SIG-M5 (cell line): ENCODE results near the gene EME2.
"Not testable (repeated sequence)": the region's sequence is repeated elsewhere in the genome, so short reads cannot be mapped to it uniquely, and the experiment has no call there.

ENCODE experiments used
- DNase-seq: peaks from one replicate; lab custom pipeline; 2025; lab: John Stamatoyannopoulos, UW

EME2 gene, protein sequence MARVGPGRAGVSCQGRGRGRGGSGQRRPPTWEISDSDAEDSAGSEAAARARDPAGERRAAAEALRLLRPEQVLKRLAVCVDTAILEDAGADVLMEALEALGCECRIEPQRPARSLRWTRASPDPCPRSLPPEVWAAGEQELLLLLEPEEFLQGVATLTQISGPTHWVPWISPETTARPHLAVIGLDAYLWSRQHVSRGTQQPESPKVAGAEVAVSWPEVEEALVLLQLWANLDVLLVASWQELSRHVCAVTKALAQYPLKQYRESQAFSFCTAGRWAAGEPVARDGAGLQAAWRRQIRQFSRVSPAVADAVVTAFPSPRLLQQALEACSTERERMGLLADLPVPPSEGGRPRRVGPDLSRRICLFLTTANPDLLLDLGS

DNA sequence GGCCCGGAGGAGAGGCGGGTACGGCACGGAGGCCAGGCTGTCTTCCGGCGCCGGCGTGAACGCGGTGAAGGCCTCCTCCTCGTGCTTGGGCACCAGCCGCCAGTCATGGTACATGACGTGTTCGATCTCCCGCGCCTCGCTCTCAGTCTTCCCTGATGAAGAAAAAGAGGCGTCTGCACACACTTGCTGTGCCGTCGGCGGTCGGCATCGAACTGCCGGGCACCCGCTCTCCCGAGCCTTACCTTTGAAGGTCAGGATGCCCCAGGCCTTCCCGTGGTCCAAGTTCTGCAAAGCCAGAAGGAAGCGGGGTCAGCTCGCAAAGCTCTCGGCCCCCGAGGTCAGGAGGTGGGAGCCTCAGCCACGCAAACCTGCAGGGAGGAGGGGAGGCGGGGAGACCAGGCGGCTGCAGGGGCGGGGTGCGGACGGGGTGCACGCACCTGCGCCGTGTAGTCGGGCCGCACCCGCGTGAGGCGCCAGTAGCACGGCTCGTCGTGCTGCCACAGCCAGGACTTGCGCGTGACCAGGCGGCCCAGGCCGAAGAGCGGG is at the start of gene EME2:
Gene EME2, plus strand, starts transcription at position 449 of the 546 bp plus-strand sequence. CDS start 418 bp downstream, outside the sequence.
- no peak for DNase-seq

DNA sequence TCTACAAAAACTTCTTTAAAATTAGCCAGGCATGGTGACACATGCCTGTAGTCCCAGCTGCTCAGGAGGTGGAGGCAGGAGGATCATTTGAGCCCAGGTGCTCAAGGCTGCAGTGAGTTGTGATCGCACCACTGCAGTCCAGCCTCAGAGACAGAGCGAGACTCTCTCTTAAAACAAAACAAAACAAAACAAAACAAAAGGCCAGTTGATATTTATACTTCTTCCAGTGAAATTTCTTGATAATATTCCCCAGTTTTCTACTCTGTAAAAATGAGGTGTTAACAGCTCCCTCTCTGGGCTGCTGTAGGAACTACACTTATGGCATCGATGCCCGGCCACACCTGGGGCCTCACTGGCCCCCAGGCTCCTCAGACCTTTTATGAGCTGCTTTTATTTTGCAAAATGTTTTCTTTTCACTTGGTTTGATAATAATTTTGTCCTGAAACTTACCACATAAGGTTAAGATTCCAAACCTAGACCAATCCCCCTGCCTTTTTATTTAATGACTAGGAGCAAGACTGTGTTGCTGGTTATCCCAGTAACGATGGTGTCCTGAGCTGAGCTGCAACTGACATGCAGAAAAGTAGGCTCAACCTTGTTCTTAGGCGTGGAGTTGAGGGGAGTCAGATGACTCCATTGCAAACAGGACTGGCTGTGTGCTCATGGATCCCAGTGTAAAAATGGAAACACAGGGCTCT is 49.0 kb upstream of the EME2 start:
- no peak for DNase-seq

DNA sequence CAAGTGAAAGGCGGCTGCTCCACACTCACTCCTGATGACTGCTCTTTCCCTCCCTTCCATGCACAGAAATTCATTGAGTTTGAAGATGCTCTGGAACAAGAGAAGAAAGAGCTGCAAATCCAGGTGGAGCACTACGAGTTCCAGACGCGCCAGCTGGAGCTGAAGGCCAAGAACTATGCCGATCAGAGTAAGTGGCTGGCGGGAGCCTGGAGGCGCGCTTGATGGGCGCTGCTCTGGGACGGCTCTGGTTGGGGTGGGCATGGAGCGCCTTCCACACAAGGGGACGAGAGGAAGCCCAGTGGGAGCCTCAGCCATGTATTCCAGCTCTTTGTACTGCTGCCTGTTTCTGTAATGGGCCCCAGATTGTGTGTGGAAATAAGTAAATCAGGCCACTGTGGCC is 48.1 kb upstream of the EME2 start:
- DNase-seq, result no peak

DNA sequence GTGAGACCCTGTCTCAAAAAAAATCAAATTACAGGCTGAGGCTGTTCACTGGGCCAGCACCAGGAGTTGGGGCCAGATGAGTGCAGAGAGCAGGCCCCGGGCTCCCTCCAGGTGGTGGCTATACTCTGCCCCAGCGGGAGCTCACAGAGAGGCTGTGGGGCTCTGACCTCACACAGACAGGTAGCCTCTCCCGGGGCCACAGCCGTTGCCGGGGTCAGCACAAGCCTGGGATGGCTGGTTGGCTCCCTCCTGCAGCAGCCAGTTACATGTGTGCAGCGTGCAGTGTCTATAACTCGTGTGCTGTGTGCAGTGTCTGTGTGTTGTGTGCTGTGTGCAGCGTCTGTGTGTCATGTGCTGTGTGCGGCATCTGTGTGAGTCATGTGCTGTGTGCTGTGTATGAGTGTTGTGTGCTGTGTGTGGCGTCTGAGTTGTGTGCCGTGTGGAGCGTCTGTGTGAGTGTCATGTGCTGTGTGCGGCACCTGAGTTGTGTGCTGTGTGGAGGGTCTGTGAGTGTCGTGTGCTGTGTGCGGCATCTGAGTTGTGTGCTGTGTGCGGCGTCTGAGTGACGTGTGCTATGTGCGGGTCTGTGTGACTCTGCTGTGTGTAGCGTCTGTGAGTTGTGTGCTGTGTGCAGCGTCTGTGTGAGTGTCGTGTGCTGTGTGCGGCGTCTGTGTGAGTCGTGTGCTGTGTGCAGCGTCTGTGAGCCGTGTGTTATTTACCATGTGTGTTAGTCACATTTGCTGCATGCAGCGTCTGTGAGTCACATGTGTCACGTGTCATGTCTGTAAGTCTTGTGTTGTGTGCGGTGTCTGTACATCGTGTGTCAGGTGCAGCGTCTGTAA is 45.7 kb upstream of the EME2 start:
- no peak for DNase-seq

DNA sequence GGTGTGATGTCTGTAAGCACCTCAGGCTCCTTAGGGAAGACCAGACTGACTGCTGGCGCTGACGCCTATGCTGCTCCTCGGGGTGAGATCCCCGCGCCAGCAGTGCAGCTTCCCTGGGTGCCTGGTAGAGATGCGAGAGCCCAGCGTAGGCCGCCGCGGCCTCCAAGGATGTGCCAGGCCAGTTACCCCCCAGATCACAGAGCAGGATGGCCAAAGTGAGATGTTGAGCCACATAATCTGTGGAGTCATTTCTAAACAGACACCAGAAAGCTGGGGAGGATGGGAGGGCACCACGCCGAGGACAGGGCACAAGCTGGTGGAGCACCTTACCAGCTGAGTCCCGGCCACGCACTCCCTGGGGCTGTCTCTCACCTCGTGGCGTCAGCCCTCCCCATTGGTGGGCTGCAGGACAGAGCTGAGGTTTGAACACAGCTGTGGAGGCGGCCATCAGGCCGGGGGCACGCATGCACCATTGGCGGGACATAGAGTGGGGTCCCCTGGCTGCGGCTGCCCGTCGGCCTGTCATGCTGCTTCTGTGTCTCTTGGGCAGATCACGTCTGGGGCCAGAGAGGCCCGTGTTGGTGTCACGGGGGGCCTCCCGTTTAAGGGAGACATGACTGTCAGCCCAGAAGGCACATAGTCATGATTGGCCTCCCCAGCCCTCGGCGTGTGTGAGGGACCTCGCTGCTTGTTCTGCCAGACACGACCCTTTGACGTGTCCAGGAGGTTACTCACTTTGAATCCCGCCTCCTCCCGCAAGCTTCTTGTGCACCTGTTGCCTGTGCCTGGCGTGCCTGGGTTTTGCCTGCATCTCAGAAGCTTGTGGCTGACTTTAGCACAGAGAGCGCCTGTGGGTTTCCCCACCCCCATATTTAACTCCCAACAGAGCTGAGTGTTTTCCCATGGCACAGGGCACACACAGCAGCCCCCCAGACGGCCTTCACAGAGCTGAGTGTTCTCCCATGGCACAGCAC is 44.7 kb upstream of the EME2 start:
- no peak for DNase-seq

DNA sequence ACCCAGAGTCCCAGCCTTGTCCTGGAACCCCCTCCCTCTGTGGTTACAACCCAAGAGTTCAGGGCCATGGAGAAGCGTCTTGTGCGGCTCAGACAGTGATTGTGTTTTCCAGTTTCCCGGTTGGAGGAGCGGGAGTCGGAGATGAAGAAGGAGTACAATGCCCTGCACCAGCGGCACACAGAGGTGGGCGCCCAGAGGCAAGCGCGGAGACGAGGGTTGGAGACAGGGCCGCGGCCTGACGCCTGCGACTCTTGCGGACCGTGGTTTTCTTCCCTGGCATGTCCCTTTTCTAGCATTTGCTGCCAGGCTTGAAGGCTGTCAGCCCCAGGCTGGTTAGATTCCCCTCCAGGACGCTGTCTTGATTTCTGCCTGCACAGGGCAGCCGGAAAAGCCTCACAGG is 43.6 kb upstream of the EME2 start:
- DNase-seq, result no peak

DNA sequence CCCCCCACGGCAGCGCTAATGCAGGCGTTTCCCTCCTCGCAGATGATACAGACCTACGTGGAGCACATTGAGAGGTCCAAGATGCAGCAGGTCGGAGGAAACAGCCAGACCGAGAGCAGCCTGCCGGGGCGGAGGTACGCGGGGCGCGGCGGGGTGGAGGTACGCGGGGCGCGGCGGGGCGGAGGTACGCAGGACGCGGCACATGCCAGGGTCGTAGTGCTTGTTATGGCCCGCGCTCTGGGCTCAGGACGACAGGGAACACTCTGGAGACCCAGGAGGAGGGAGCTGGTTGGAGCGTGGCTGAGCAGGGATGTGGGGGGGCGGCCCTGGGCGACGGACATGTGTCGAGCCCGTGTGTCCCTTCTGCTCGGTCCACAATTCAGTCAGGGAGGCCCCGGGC is 43.2 kb upstream of the EME2 start:
- no peak for DNase-seq

DNA sequence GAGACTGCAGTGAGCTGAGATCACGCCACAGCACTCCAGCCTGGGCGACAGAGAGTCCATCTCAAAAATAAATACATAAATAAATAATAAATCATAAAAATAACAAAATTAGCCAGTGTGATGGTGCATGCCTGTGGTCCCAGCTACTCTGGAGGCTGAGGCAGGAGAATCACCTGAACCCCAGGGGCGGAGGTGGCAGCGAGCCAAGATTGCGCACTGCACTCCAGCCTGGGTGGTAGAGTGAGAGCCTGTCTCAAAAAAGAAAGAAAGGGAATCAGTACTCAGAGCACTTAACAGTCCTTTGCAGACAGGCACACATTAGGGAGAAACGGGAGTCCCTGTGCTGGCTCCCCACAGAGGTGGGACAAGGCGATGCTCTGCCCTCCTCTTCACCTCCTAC is 41.5 kb upstream of the EME2 start:
- DNase-seq, result no peak

DNA sequence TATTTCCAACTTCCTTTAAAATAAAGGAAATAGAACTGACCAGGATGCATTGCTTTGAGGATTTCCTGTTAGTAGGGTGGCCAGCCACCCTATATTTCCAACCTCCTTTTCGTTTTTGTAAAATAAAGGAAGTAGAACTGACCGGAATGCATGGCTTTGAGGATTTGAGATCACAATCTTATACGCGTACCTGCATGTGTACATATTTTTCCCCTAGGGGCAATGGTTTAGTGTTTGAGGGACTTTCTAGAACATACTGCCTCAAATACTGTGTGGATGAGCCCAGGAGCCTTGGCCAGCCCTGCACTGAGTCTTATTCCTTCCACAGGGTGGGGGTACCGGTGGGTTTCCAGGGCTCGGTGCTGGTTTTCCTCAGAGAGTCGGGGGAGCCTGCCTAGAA is 41.0 kb upstream of the EME2 start:
- DNase-seq, result no peak

DNA sequence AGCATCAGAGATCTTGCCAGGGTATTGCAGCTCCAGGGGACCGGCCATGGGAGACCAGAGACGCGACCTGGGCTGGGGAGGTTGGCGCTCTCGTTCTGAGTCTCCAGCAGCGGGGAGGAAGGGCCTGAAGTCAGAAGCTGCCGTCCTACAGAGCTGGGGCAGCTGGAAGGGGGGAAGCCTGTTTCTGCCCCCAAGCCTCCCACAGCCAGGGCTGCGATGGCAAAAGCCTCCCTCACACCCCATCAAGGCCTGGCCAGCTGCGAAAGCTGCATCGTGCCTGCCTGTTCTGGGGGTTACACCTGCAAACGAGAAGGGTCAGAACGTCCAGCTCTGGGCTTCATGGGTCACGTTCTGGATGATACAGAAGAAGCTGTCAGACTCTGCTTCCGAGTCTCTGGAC is 40.5 kb upstream of the EME2 start:
- DNase-seq, result no peak

DNA sequence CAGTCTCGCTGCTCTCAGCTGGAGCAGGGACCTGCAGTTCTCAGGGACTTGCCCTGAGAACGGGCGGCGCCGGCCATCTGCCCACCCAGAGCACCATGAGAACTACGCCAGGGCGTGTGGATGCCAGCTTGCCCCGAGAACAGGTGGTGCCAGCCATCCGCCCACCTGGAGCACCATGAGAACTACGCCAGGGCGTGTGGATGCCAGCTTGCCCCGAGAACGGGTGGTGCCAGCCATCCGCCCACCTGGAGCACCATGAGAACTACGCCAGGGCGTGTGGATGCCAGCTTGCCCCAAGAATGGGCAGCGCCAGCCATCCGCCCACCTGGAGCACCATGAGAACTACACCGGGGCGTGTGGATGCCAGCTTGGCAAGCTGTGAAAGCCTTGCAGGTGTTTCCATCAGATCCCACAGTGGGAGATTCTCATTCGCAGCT is 40.0 kb upstream of the EME2 start:
- DNase-seq, result not testable (repeated sequence)

DNA sequence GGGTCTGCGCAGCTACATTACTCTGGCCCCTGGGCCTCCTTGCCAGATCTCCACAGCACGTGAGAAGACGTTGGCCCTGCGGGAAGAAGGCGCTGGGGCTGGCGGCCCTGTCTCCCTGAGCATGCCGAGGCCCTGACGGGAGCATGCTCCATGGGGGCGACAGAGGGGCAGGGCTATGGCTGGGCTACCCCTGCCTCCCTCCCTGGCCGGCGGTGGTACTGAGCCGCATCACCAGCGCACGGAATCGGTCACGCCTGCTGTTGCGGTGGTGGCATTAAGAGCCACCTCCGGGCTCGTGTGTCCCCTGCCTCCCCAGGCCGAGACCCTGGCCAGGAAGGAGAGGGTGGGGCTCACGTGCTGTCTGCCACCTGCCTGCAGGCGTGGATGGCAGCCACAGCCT is 38.5 kb upstream of the EME2 start:
- DNase-seq, result no peak

DNA sequence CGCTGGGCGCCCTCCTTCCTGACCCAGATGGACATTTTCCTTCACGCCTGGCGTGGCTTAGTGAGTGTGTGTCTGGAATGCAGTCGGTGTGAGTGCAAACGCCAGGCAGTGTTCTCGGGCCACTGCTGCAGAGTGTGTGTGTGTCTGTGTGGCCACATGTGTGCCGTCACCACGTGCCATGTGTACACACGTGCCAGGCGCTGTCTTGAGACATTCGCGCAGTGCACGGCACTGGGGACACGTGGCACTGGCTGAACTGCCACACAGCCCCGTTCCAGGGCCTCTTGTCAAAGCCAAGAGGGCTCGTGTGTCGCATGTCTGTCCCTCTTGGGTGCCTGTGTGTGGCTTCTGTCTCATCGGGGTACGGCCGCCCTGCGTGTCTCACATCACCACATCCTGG is 37.8 kb upstream of the EME2 start:
- DNase-seq, result no peak

DNA sequence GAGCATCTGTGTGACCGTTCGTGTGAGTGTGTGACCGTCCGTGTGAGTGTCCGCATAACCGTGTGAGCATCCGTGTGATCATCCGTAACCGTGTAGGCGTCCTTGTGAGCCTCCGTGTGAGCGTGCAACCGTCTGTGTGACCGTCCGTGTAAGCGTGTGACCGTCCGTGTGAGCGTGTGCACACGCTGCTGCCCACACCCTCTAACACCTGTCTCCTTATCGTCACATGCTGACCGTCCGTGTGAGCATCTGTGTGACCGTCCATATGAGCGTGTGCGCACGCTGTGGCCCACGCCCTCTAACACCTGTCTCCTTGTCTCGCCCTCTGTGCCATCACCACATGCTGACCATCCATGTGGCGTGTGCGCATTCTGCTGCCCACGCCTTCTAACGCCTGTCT is 32.4 kb upstream of the EME2 start:
- DNase-seq, result no peak

DNA sequence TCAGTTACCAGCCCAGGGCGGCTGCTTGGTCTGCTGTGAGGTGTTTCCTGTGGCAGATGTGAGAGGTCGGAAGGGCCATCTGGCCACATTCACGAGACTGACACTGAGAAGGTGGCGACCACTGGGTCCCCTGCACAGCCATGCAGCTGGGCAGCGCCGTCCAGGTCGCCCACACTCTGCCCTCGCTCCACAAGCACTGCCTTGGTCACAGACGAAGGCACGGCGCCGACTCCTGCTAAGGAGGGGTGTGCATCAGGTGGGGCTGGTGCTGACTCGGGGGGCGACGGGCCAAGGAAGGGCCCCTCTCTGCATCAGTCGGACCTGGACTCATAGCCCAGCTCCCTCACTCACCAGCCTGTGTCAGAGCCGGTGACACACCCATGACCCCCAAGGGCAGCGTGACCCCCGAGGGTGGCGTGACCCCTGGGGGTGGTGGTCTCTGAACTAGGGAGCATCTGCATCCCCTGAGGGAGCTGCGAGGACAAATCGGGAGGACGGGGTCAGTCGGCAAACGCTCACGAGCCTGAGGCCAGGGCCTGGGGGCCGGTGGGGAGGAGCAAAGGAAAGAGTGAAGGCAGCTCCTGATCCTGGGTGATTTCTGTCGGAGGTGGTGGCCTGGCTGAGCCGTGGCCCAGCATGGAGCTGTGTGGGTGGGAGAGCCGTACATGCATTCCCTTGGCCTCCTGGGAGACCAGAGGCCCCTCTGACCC is 31.7 kb upstream of the EME2 start:
- DNase-seq, result no peak

DNA sequence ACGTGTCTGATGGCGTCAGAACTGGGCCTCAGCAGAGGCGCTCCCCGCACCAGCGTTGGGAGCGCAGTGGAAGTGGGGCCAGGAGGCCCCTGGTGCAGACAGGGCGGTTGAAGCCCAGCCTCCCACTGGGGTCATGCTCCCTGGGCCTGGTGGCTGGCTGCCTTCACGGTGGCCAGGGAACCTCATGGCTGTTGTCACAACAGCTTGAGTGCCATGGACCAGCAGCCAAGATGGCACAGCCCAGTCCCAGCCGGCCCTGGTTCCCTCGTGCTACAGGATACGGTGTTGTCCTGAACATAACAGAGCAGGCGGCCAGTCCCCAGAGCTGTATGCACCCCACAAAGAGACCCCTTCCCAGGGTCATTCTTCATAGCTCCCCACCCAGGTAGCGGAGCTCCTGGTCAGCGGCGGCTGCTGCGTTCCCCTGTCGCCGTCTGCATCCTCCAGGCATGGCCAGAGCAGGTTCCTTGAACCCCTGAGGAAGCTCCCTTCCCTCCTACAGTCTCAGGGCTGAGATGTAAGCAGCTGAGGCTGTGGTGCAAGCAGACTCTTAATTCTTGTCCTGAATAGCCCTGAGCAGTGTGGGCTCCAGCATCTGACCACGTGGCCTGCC is 31.0 kb upstream of the EME2 start:
- no peak for DNase-seq

DNA sequence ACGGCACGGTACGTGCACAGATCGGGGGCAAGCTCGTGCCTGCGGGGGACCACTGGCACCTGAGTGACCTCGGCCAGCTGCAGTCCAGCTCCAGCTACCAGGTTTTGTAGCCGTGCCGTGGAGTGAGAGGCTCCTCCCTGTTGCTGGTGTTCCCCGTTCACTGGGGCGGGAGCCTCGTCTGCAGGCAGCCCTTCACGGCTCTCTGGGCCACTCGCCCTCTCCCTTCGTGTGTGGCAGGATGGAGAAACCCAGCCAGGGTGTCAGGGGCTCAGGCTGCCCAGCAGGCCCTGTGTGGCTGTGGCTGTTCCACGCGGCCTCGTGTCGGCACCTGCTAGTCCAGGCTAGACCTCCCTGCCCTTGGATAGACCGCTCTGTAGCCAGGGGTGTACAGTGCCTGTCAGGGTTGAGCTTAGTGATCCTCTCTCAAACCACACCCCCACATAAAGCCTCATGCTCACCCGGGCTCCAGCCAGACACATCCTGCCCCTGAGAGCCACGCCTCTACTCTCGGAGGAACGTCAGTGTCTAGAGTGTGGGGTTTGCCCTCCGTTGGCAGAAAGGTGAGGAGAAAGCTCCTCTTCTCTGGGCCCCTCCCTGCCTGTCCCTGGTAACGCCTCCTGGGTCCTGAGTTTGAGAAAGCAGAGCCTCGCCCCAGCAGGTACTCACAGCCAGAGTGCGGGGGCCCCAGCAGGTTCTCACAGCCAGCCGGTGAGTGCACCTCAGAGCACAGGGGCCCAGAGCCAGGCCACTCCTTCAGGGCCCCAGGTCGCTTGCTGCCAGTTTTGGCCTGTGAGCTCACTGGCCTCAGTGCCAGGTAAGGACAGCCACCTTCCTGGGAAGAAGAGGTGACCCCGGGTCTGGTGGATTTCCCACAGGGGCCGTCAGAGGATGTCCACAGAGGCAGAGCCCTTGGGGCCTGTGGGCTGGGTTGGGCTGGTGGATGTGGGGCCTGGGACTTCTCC is 29.0 kb upstream of the EME2 start:
- DNase-seq, result no peak

DNA sequence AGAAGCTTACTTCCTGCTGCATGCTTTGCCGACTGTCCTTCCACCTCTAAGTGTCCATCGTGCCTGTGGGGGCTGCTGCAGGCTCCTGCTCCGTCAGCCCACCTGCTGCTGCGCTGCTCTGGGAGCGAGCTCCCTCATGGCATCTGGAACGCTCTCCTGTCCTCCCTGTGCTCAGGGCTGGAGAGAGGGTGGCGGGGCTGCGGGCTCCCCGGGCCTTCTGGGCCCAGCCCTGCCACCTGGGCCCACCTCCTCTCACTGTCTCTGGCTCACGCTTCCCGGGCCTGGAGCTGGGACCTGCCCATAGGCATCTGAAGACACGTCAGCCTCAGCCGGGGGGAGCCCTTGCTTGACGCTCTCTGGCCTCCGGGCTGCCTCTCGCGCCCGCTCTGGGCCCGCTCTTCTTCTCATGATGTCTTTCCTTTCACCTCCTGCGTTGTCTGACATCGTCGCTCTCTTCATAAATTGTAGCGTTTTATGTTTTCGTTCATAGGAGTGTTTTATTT is 28.2 kb upstream of the EME2 start:
- no peak for DNase-seq
